ENCODE measurements around the gene CDKAL1. TPM values are rescaled to one million over a fixed set of nuclear protein-coding genes. Genes with fewer than 3 reads are reported as not detected.

Gene CDKAL1
- total RNA-seq, 1 donor from 2014 or later, result 24.8 TPM

DNA sequence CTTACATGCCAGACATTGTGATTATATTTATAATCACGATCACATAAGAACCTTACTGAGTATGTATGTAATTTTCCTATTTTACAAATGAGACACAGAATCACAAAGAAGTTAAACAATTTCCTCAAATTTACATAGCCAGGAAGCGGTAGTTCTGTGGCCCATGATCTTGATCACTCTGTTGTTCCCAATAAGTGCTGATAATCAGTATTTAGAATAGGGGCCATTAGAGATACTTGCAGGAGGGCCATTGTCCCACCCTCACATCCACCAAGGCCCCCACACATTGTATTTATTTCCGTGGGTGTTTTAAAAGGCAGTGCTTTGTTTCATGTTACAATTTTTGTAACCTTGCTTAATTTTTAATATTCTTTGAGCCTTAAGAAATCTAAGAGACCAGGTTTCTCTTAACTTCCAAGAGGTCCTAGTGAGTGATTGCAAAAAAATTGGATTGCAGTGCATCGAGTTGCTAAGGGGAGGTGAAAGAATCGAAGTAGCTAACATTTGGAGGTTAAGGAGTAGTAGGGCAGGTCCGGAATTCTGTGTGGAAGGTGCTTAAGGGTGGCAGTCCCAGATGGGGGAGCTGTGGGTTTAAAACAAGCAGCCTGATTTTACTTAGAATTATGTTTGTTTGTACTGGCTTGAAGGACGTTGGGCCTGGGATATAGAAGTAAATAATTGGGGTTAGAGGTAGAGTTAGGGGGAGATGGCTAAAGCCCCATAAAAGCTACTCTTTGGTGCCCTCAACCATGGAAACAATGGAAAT is 339.4 kb downstream of the CDKAL1 start:
- peak overlapping the region; percentile 3 for H3K27ac Mint-ChIP-seq (ENCODE audit: unreplicated experiment)
- peak overlapping the region; percentile 1 for H3K4me3 Mint-ChIP-seq (ENCODE audit: unreplicated experiment)
- TF ChIP-seq, protein P1, sequence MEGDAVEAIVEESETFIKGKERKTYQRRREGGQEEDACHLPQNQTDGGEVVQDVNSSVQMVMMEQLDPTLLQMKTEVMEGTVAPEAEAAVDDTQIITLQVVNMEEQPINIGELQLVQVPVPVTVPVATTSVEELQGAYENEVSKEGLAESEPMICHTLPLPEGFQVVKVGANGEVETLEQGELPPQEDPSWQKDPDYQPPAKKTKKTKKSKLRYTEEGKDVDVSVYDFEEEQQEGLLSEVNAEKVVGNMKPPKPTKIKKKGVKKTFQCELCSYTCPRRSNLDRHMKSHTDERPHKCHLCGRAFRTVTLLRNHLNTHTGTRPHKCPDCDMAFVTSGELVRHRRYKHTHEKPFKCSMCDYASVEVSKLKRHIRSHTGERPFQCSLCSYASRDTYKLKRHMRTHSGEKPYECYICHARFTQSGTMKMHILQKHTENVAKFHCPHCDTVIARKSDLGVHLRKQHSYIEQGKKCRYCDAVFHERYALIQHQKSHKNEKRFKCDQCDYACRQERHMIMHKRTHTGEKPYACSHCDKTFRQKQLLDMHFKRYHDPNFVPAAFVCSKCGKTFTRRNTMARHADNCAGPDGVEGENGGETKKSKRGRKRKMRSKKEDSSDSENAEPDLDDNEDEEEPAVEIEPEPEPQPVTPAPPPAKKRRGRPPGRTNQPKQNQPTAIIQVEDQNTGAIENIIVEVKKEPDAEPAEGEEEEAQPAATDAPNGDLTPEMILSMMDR (IDR thresholded peaks at IDR 0.05; ENCODE audit: partially characterized antibody, unreplicated experiment), result no peak
- H3K4me1 Mint-ChIP-seq (ENCODE audit: low read depth, unreplicated experiment), result peaks cover 51% of the 10 kb centered on the region
- peaks cover 8% of the 10 kb centered on the region for H3K27me3 Mint-ChIP-seq (ENCODE audit: unreplicated experiment)
- no peak for DNase-seq
- H3K9me3 Mint-ChIP-seq (ENCODE audit: unreplicated experiment), result peaks cover 7% of the 10 kb centered on the region
- H3K36me3 Mint-ChIP-seq (ENCODE audit: unreplicated experiment), result no peaks in the 10 kb centered on the region

DNA sequence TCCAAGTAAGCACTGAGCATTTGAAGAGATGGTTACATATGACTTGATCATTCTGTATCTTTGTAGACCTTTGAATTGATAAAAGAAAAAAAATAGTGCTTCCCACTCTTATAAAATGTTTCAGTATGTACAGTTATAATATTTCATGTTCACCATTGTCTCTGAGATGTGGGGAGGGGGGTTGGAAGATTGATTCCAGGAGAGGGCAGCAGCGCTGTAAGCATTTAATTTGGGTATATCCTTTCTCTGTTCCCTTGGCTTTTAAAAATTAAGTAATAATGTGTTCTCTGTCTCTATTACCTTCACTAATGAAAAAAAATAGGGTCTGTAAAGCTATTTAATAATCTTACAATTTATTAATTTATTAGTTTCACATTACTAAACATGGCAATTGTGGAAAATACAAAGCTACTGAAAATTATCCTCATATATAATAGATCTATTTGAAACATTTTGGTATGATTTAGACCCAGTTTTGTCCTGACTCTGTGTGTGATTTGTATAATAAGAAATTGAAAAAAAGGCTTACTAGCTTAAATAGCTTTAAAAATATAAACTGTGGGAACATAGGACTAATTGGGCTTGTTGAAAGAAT is 341.2 kb downstream of the CDKAL1 start:
- H3K4me3 Mint-ChIP-seq (ENCODE audit: unreplicated experiment), result peak overlapping the region; percentile 13

DNA sequence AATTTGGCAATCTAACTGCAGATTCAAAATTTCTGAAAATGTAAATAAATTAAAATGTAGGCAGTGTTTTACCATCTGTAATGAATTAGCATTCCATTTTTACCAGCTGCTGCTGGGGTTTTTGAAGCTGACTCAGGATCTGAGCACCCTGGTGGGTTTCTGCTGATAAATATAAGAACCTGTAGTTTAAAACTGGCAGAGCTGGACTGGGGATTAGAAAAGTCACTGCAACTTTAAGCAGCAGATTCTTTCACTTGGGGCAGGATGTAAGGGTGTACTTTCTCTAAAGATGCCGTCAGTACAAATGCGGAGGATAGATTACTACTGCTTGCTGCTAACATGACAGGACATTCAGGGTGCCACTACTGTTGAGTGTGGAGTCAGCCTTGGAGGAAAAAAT is 341.8 kb downstream of the CDKAL1 start:
- TF ChIP-seq, protein P1 (IDR thresholded peaks at IDR 0.05; ENCODE audit: partially characterized antibody, unreplicated experiment), result no peak
- H3K36me3 Mint-ChIP-seq (ENCODE audit: unreplicated experiment), result no peaks in the 10 kb centered on the region
- peaks cover 3% of the 10 kb centered on the region for H3K9me3 Mint-ChIP-seq (ENCODE audit: unreplicated experiment)
- H3K27me3 Mint-ChIP-seq (ENCODE audit: unreplicated experiment), result peaks cover 6% of the 10 kb centered on the region
- no peak overlapping the region for H3K4me3 Mint-ChIP-seq (ENCODE audit: unreplicated experiment)
- no peak for DNase-seq
- H3K4me1 Mint-ChIP-seq (ENCODE audit: low read depth, unreplicated experiment), result peaks cover 39% of the 10 kb centered on the region
- peak overlapping the region; percentile 44 for H3K27ac Mint-ChIP-seq (ENCODE audit: unreplicated experiment)

More for the DNA sequence above, 341.2 kb downstream of the CDKAL1 start:
- peaks cover 3% of the 10 kb centered on the region for H3K9me3 Mint-ChIP-seq (ENCODE audit: unreplicated experiment)
- H3K36me3 Mint-ChIP-seq (ENCODE audit: unreplicated experiment), result no peaks in the 10 kb centered on the region
- peaks cover 43% of the 10 kb centered on the region for H3K4me1 Mint-ChIP-seq (ENCODE audit: low read depth, unreplicated experiment)
- TF ChIP-seq, protein P1 (IDR thresholded peaks at IDR 0.05; ENCODE audit: partially characterized antibody, unreplicated experiment), result peak; percentile 34
- peak overlapping the region; percentile 71 for H3K27ac Mint-ChIP-seq (ENCODE audit: unreplicated experiment)
- peaks cover 6% of the 10 kb centered on the region for H3K27me3 Mint-ChIP-seq (ENCODE audit: unreplicated experiment)
- DNase-seq, result peak; percentile 24

DNA sequence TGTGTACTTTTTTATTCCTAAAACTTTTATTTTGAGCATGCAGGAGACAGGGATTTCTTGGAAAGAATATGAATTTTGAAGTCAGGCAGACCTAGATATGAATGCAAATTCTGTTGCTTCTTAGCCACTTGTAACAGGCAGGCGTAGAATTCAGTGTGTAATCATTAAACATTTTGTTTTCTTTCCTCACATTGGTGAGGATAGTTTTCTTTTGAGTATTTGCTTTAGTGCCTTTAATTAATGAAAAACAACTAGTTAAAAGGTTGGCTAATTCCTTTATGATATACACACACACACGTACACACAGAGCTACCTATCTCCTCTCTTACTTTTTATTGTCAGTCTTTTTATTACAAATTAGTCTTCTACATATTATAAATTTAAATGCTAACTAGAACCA is 342.3 kb downstream of the CDKAL1 start:
- Mint-ChIP-seq H3K36me3 (ENCODE audit: unreplicated experiment) (no peaks in the 10 kb centered on the region), H3K9me3 (ENCODE audit: unreplicated experiment) (peaks cover 3% of the 10 kb centered on the region), H3K4me3 (ENCODE audit: unreplicated experiment) (no peak overlapping the region), H3K4me1 (ENCODE audit: low read depth, unreplicated experiment) (peaks cover 37% of the 10 kb centered on the region), H3K27me3 (ENCODE audit: unreplicated experiment) (peaks cover 4% of the 10 kb centered on the region), H3K27ac (ENCODE audit: unreplicated experiment) (peak overlapping the region; percentile 44)
- TF ChIP-seq, protein P1 (IDR thresholded peaks at IDR 0.05; ENCODE audit: partially characterized antibody, unreplicated experiment), result no peak
- DNase-seq, result no peak

All from glutamatergic neuron (in vitro differentiated cells).